HCT116 (cell line): ENCODE data around the gene ACAN. TPM values are rescaled to one million over a fixed set of nuclear protein-coding genes. Genes with fewer than 3 reads are reported as not detected.

ENCODE experiments used
- ATAC-seq: fragments of 200-7000 bp; cut with Tn5 transposase; 2 replicates; pipeline ENCODE4 v1.9.1; 2020; ENCODE audit warnings: mild to moderate bottlenecking, moderate library complexity
- BruUV-seq: library from RNA; stranded (reverse); fragments of 400-500 nt; replicated peaks from 2 replicates; lab custom pipeline; 2021; lab: Mats Ljungman, UMichigan
- CTCF ChIA-PET: fragments of 300-600 bp; sonication (Branson Sonifier 250); formaldehyde crosslinking; loops from one replicate; lab custom pipeline; 2021; ENCODE audit warnings: antibody characterized with exemption; lab: Charles Lee
- POLR2A ChIA-PET: fragments of 300-600, 350-600 bp; sonication (Branson Sonifier 250); formaldehyde crosslinking; loops from one replicate; lab custom pipeline; 2021; ENCODE audit warnings: antibody characterized with exemption; lab: Charles Lee
- RAD21 ChIA-PET, 2 experiments: fragments of 300-600 bp; sonication (Branson Sonifier 250); formaldehyde crosslinking; loops; one replicate each; lab custom pipeline; 2023; ENCODE audit warnings: low total read pairs in 2 of 2; ENCODE audit not compliant: uncharacterized antibody in 2 of 2, unreplicated experiment in 2 of 2, low non-redundant PET in 1 of 2; lab: Charles Lee
- DNase-seq: peaks from one replicate; pipeline ENCODE4 v3.0.0-alpha.2; 2010; ENCODE audit warnings: low read depth, low spot score
- H2AFZ ChIP-seq: fragments of 200-600 bp; shearing (Covaris generic), sonication (generic); 2 replicates; pipeline ENCODE4 v1.6.1; 2017; ENCODE audit warnings: low read depth, mixed run types, mixed read lengths, antibody characterized with exemption, low read length; ENCODE audit not compliant: poor library complexity, severe bottlenecking
- H3K27ac ChIP-seq: 2 replicates; pipeline ENCODE4 v1.5.1; 2012; ENCODE audit warnings: low read depth, low read length
- H3K27me3 ChIP-seq: fragments of 200-600 bp; sonication (generic); 2 replicates; pipeline ENCODE4 v1.6.1; 2016; ENCODE audit warnings: mixed run types, low read length, mixed read lengths; ENCODE audit not compliant: insufficient read depth
- H3K36me3 ChIP-seq, 2 experiments: fragments of 200-500 bp in 1 of 2; fragments of 200-600 bp in 1 of 2; sonication (Bioruptor generic) in 1 of 2; sonication (generic) in 1 of 2; 2 replicates each; pipeline versions ENCODE4 v1.5.1 to v1.6.1; 2014 to 2016; ENCODE audit warnings: low read length in 2 of 2, inconsistent platforms in 1 of 2, mixed read lengths in 1 of 2, mixed run types in 1 of 2; ENCODE audit not compliant: insufficient read depth in 2 of 2, control insufficient read depth in 1 of 2
- H3K4me1 ChIP-seq, 2 experiments: fragments of 200-600 bp in 1 of 2; sonication (generic) in 1 of 2; 2 replicates each; pipeline versions ENCODE4 v1.5.1 to v1.6.1; 2012 to 2017; ENCODE audit warnings: low read length in 2 of 2, inconsistent platforms in 1 of 2, mild to moderate bottlenecking in 1 of 2, mixed read lengths in 1 of 2, mixed run types in 1 of 2, moderate library complexity in 1 of 2; ENCODE audit not compliant: insufficient read depth in 2 of 2, control insufficient read depth in 1 of 2
- H3K4me2 ChIP-seq: fragments of 200-600 bp; sonication (generic); 2 replicates; pipeline ENCODE4 v1.6.1; 2017; ENCODE audit warnings: mixed run types, low read length, mixed read lengths
- H3K4me3 ChIP-seq, 2 experiments: fragments of 200-600 bp in 1 of 2; sonication (generic) in 1 of 2; replicated peaks in 1 of 2; 2 replicates each; pipeline ENCODE4 v1.5.1; 2011 to 2016; ENCODE audit warnings: low read length in 2 of 2, control low read depth in 1 of 2, low read depth in 1 of 2, mild to moderate bottlenecking in 1 of 2, mixed read lengths in 1 of 2, mixed run types in 1 of 2
- H3K79me2 ChIP-seq: fragments of 200-600 bp; sonication (generic); 2 replicates; pipeline ENCODE4 v1.6.1; 2017; ENCODE audit warnings: mild to moderate bottlenecking, mixed run types, low read length, moderate library complexity, mixed read lengths; ENCODE audit not compliant: insufficient read depth
- H3K9ac ChIP-seq: fragments of 200-600 bp; sonication (generic); 2 replicates; pipeline ENCODE4 v1.6.1; 2016; ENCODE audit warnings: low read length, mixed read lengths
- H3K9me2 ChIP-seq: fragments of 200-600 bp; sonication (generic), shearing (Covaris generic); 2 replicates; pipeline ENCODE4 v1.6.1; 2017; ENCODE audit warnings: mixed run types, mild to moderate bottlenecking, moderate library complexity; ENCODE audit not compliant: insufficient read depth
- H3K9me3 ChIP-seq, 2 experiments: fragments of 200-500 bp in 1 of 2; fragments of 200-600 bp in 1 of 2; sonication (Bioruptor generic) in 1 of 2; sonication (generic) in 1 of 2; 2 replicates each; pipeline ENCODE4 v1.6.1; 2014 to 2017; ENCODE audit warnings: low read length in 2 of 2, mixed read lengths in 2 of 2, inconsistent platforms in 1 of 2, low read depth in 1 of 2, mild to moderate bottlenecking in 1 of 2, mixed run types in 1 of 2, moderate library complexity in 1 of 2; ENCODE audit not compliant: control insufficient read depth in 1 of 2, insufficient read depth in 1 of 2
- H4K20me1 ChIP-seq: fragments of 200-600 bp; sonication (generic), shearing (Covaris generic); 2 replicates; pipeline ENCODE4 v1.6.1; 2017; ENCODE audit warnings: mixed run types, mild to moderate bottlenecking, moderate library complexity; ENCODE audit not compliant: insufficient read depth
- CBX3 ChIP-seq: IDR thresholded peaks from 2 replicates; pipeline ENCODE4 v1.6.1; 2012; ENCODE audit warnings: low read depth
- EGR1 ChIP-seq: IDR thresholded peaks from 2 replicates; pipeline ENCODE4 v1.6.1; 2012; ENCODE audit warnings: low read depth
- EZH2 ChIP-seq: fragments of 200-600 bp; sonication (generic); IDR thresholded peaks from 2 replicates; pipeline ENCODE4 v1.6.1; 2017; ENCODE audit warnings: antibody characterized with exemption, mixed run types
- EZH2phosphoT487 ChIP-seq: fragments of 200-600 bp; IDR thresholded peaks from 2 replicates; pipeline ENCODE4 v1.6.1; 2018; ENCODE audit warnings: antibody characterized with exemption, borderline replicate concordance
- JUND ChIP-seq: IDR thresholded peaks from 2 replicates; pipeline ENCODE4 v1.6.1; 2012
- POLR2A ChIP-seq: IDR thresholded peaks from 2 replicates; pipeline ENCODE4 v1.7.0; 2011; ENCODE audit warnings: borderline replicate concordance; ENCODE audit not compliant: insufficient read depth, insufficient read length; ENCODE audit errors: extremely low read depth
- POLR2AphosphoS5 ChIP-seq: IDR thresholded peaks from 2 replicates; pipeline ENCODE4 v1.6.1; 2011; ENCODE audit warnings: mild to moderate bottlenecking, low read depth, low read length, moderate library complexity
- RAD21 ChIP-seq: IDR thresholded peaks from 2 replicates; pipeline ENCODE4 v1.6.1; 2012; ENCODE audit warnings: low read depth, mild to moderate bottlenecking
- SRF ChIP-seq: IDR thresholded peaks from 2 replicates; pipeline ENCODE4 v1.6.1; 2012; ENCODE audit warnings: low read depth
- TCF7L2 ChIP-seq: IDR thresholded peaks from 2 replicates; pipeline ENCODE4 v1.7.0; 2011; ENCODE audit warnings: borderline replicate concordance, inconsistent platforms; ENCODE audit not compliant: insufficient read depth, insufficient read length; ENCODE audit errors: extremely low read depth
- YY1 ChIP-seq: IDR thresholded peaks from 2 replicates; pipeline ENCODE4 v1.6.1; 2011; ENCODE audit warnings: low read length, low read depth, moderate library complexity, mild to moderate bottlenecking; ENCODE audit not compliant: insufficient replicate concordance; ENCODE audit errors: extremely low read depth
- ZFX ChIP-seq: fragments of 450-650 bp; IDR thresholded peaks from 2 replicates; pipeline ENCODE4 v1.6.1; 2017
- ZNF274 ChIP-seq: fragments of 200-500 bp; sonication (Bioruptor generic); IDR thresholded peaks from 2 replicates; pipeline ENCODE4 v1.6.1; 2014; ENCODE audit warnings: mild to moderate bottlenecking, low read depth, low read length, inconsistent platforms
- intact Hi-C: fragments of 100-400 bp; cut with micrococcal nuclease; formaldehyde crosslinking; loops from 2 replicates; pipeline ENCODE4 v1.10.0; 2022
- total RNA-seq: library from RNA; stranded (reverse); gene quantifications from one replicate; pipeline ENCODE4 v1.2.1, GENCODE V29; 2021; ENCODE audit not compliant: unreplicated experiment
- TF ChIP-seq, protein P1 (sequence below), 3 experiments: fragments of 200-600 bp in 1 of 3; sonication (generic) in 1 of 3; IDR thresholded peaks in 2 of 3; conservative IDR thresholded peaks in 1 of 3; 2 replicates each; pipeline ENCODE4 v1.5.1; 2012 to 2017; ENCODE audit warnings: low read depth in 2 of 3, low read length in 2 of 3, antibody characterized with exemption in 1 of 3, borderline replicate concordance in 1 of 3, control low read depth in 1 of 3, mild to moderate bottlenecking in 1 of 3, mixed read lengths in 1 of 3, mixed run types in 1 of 3, moderate library complexity in 1 of 3; ENCODE audit not compliant: insufficient read depth in 1 of 3
- TF ChIP-seq, protein P2 (sequence below): IDR thresholded peaks from 2 replicates; pipeline ENCODE4 v1.6.1; 2012
- TF ChIP-seq, protein P3 (sequence below): IDR thresholded peaks from 2 replicates; pipeline ENCODE4 v1.6.1; 2012; ENCODE audit warnings: low read depth
- TF ChIP-seq, protein P4 (sequence below): IDR thresholded peaks from 2 replicates; pipeline ENCODE4 v1.6.1; 2012

Gene ACAN
- total RNA-seq, 1 experiment from 2014 or later, result not detected

DNA sequence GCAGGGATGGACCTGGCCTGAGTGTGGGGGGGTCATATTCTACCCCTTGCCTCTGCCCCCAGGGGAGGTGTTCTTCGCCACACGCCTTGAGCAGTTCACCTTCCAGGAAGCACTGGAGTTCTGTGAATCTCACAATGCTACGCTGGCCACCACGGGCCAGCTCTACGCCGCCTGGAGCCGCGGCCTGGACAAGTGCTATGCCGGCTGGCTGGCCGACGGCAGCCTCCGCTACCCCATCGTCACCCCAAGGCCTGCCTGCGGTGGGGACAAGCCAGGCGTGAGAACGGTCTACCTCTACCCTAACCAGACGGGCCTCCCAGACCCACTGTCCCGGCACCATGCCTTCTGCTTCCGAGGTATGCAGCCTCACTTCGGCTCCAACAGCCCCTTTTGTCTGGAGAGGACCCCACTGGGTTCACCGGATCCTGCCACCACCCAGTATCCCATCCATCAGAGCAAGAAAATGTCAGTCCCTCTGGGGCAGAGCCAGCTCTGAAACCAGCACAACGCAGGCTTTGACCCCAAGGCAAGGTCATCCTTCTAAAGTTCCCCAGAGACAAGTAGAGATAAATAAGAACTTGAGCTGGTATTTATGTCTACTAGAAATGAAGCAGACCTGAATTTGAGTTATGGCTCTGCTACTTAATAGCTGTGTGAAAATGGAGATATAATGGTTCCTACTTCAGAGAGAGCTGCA is 46.3 kb downstream of the ACAN start:
- Histone ChIP-seq H3K4me1 (no peaks in the 10 kb centered on the region), H3K9ac (no peak overlapping the region), H2AFZ (no peak overlapping the region), H3K79me2 (no peaks in the 10 kb centered on the region), H3K9me3 (no peaks in the 10 kb centered on the region), H3K27me3 (no peaks in the 10 kb centered on the region; the same call in 1 of the 2 replicates), H3K36me3 (no peaks in the 10 kb centered on the region), H3K4me2 (no peak overlapping the region), H3K9me2 (no peaks in the 10 kb centered on the region), H4K20me1 (no peaks in the 10 kb centered on the region), H3K4me3 (no peak overlapping the region), H3K27ac (no peak overlapping the region)
- DNase-seq (no peak), ATAC-seq (no peak)
- intact Hi-C loops, result no loop called here
- ChIA-PET POLR2A (no interaction called here), RAD21 (no interaction called here), CTCF (interaction anchor here (0.6 kb wide), 1 partner anchor 345 kb away, joined by 6 read pairs; no protein-coding TSS in a partner anchor)
- no TSS peak for BruUV-seq
- TF ChIP-seq ZFX (no peak), EZH2 (no peak), ZNF274 (no peak), EGR1 (no peak), RAD21 (no peak), CBX3 (no peak), JUND (no peak), YY1 (no peak), SRF (no peak), TCF7L2 (no peak), POLR2AphosphoS5 (no peak), EZH2phosphoT487 (no peak), POLR2A (no peak)
- TF ChIP-seq, protein P1, sequence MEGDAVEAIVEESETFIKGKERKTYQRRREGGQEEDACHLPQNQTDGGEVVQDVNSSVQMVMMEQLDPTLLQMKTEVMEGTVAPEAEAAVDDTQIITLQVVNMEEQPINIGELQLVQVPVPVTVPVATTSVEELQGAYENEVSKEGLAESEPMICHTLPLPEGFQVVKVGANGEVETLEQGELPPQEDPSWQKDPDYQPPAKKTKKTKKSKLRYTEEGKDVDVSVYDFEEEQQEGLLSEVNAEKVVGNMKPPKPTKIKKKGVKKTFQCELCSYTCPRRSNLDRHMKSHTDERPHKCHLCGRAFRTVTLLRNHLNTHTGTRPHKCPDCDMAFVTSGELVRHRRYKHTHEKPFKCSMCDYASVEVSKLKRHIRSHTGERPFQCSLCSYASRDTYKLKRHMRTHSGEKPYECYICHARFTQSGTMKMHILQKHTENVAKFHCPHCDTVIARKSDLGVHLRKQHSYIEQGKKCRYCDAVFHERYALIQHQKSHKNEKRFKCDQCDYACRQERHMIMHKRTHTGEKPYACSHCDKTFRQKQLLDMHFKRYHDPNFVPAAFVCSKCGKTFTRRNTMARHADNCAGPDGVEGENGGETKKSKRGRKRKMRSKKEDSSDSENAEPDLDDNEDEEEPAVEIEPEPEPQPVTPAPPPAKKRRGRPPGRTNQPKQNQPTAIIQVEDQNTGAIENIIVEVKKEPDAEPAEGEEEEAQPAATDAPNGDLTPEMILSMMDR (IDR thresholded peaks at IDR 0.05 in 2 of 3, conservative IDR thresholded peaks at IDR 0.05 in 1 of 3; ENCODE audit: borderline replicate concordance in 1 of 3, insufficient read depth in 1 of 3, low read depth in 2 of 3, low read length in 2 of 3), result no peak
- TF ChIP-seq, protein P2, sequence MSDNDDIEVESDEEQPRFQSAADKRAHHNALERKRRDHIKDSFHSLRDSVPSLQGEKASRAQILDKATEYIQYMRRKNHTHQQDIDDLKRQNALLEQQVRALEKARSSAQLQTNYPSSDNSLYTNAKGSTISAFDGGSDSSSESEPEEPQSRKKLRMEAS, result no peak
- TF ChIP-seq, protein P3, sequence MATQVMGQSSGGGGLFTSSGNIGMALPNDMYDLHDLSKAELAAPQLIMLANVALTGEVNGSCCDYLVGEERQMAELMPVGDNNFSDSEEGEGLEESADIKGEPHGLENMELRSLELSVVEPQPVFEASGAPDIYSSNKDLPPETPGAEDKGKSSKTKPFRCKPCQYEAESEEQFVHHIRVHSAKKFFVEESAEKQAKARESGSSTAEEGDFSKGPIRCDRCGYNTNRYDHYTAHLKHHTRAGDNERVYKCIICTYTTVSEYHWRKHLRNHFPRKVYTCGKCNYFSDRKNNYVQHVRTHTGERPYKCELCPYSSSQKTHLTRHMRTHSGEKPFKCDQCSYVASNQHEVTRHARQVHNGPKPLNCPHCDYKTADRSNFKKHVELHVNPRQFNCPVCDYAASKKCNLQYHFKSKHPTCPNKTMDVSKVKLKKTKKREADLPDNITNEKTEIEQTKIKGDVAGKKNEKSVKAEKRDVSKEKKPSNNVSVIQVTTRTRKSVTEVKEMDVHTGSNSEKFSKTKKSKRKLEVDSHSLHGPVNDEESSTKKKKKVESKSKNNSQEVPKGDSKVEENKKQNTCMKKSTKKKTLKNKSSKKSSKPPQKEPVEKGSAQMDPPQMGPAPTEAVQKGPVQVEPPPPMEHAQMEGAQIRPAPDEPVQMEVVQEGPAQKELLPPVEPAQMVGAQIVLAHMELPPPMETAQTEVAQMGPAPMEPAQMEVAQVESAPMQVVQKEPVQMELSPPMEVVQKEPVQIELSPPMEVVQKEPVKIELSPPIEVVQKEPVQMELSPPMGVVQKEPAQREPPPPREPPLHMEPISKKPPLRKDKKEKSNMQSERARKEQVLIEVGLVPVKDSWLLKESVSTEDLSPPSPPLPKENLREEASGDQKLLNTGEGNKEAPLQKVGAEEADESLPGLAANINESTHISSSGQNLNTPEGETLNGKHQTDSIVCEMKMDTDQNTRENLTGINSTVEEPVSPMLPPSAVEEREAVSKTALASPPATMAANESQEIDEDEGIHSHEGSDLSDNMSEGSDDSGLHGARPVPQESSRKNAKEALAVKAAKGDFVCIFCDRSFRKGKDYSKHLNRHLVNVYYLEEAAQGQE, result no peak
- TF ChIP-seq, protein P4, sequence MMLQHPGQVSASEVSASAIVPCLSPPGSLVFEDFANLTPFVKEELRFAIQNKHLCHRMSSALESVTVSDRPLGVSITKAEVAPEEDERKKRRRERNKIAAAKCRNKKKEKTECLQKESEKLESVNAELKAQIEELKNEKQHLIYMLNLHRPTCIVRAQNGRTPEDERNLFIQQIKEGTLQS, result no peak
